Measurements from ENCODE around the gene PDSS2.

DNA sequence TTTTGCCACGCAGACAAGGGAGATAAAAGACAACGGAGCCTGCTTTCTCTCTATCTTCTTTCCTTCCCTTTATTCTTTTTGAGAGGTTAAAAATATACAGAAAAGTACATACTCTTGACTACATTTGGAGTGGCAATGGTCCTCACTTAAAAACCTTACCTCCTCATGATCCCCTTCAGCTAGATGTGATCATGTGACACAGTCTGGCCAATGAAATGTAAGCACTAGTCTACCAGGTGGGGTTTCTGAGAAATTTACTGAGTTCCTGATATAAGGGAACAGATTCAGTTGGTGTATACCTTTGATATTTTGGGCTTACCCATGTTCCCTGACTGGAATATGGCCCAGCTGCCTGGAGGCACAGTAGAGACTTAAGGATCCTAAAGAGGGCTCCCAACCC, 178.6 kb downstream of the PDSS2 start:
- TF ChIP-seq EZH2 (IDR thresholded peaks at IDR 0.05; ENCODE audit: borderline replicate concordance, low read length) = no peak
- TF ChIP-seq CTCF (IDR thresholded peaks at IDR 0.05; ENCODE audit: low read length) = no peak

Measured in OCI-LY1 (cell line).